Suprapubic skin (tissue), 3 donors: ENCODE measurements around the gene CDK5.

Experiments used
- CTCF ChIP-seq, 2 donors: fragments of 200-600 bp in 1 of 2; fragments of 450-650 bp in 1 of 2; sonication (generic) in 1 of 2; IDR thresholded peaks; one replicate each; pipeline ENCODE4 v1.5.1; 2016 to 2019; ENCODE audit warnings: antibody characterized with exemption in 2 of 2, mild to moderate bottlenecking in 1 of 2, moderate library complexity in 1 of 2
- EP300 ChIP-seq: sonication (generic); formaldehyde crosslinking; IDR thresholded peaks from one replicate; pipeline ENCODE4 v1.6.1; 2017; ENCODE audit warnings: antibody characterized with exemption
- POLR2A ChIP-seq, 2 donors: fragments of 450-650 bp; IDR thresholded peaks; one replicate each; pipeline ENCODE4 v1.6.1; 2017; ENCODE audit warnings: antibody characterized with exemption in 2 of 2, mild to moderate bottlenecking in 2 of 2, moderate library complexity in 2 of 2

- TF ChIP-seq EP300: no peak
- TF ChIP-seq CTCF (IDR thresholded peaks at IDR 0.05): no peak
- no peak for TF ChIP-seq POLR2A (IDR thresholded peaks at IDR 0.05)
Measured at GRCh38 chr7:151061213-151062110, 3.8 kb upstream of the CDK5 start.
